M059J (cell line): ENCODE measurements around the gene TUBA4A. TPM values are rescaled to one million over a fixed set of nuclear protein-coding genes. Genes with fewer than 3 reads are reported as not detected.
A peak's percentile ranks its signal among the peaks of the same experiment; 100 is the strongest.
"Not testable (repeated sequence)": the region's sequence is repeated elsewhere in the genome, so short reads cannot be mapped to it uniquely, and the experiment has no call there.

Experiments
- DNase-seq: peaks from one replicate; pipeline ENCODE4 v3.0.0-alpha.2; 2012; ENCODE audit warnings: low read depth
- total RNA-seq: library from RNA; depleted of rRNA; stranded (reverse); fragments of >200 nt; shearing (Covaris generic); gene quantifications from 2 replicates; pipeline ENCODE4 v1.2.3, GENCODE V29; 2014; rRNA removed

The TUBA4A gene
- total RNA-seq = 105 and 129 TPM in 2 replicates

DNA sequence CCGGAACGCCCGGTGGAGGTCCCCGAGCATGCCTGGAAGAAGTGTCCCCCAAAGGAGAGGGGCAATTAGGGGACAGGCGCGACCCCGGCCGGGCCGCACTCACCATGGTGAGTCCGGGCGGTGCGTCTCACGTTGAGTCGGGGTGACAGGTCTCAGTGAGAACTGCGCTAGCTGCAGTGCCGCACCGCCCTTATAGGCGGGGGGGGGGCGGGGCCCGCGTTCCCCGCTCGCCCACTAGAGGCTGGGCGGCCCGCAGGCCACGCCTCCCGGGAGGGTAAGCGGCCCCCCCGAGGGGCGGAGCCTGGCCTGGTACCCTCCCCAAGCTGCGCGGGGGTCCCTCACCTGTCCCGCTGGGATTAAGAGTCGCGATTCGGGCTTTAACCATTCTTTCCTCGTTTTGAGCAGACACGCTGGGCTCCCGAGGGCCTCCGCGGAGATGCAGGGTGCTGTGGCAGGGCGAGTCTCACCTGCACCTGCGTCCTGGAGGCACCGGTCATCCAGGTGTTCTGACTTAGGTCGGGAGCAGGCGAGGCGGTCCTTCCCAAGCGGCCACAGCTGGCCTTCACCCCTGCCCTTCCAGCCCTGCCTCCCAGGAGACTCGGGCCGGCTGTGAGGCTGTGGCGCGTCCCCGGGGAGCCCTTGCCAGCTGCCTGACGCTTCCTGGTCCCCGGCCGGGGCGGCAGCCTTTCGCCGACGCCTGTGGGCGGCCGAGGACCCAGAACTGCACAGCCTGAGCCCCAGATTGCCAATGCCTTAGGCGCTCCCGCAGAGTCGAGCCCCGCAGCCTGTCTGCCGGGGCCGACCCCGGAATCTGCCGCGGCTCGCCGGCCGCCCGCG lies at the start of gene TUBA4A:
Gene TUBA4A (minus strand): TSS at position 166 of the 837 bp plus-strand sequence. CDS start 60 bp downstream, at position 106.
- peak; percentile 76 for DNase-seq

DNA sequence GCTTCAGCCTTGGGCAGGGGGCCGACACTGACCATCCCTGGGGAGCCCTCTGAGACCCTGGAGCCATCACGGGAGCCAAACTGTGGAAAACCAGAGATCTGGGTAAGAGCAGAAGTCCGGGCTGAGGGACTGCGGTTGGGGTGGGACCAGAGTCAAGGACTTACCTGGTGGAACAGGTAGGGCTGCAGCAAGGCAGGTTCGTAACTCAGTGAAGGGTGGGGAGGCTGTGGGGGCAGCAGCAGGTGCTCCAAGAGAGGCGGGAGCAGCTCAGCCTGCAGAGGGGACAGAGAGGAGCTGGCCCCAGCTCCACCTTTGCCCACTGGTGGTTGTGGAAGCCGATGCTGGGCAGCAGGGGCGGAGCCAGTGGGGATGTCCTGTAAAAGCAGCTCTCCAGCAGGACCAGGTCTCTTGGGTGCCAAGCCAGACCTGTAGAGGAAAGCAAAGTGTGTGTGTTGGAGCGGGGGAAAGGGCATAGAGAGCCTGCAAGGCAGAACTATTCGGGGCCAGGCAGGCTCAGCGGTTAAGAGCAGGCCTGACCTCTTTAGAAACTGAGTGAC lies 48.8 kb upstream of the TUBA4A start:
- no peak for DNase-seq

DNA sequence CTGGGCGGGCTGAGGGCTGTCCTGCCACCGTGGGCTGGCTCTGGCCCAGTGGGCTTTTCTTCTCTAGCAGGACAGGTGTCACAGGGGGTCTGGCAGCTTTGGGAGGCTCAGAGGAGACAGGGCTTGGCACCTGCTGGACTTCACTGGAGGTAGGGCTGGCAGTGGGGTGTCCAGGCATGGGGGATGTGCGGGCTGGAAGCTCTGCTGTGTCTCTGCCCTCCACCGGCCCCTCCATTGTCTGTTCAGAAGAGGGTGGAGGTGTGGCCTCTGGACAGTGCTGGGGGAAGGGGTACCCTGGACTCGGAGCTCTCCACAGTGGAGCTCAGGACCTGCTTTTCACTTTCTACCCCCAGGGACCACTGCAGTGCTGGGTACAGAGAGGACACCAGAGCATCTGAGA lies 46.3 kb upstream of the TUBA4A start:
- no peak for DNase-seq

DNA sequence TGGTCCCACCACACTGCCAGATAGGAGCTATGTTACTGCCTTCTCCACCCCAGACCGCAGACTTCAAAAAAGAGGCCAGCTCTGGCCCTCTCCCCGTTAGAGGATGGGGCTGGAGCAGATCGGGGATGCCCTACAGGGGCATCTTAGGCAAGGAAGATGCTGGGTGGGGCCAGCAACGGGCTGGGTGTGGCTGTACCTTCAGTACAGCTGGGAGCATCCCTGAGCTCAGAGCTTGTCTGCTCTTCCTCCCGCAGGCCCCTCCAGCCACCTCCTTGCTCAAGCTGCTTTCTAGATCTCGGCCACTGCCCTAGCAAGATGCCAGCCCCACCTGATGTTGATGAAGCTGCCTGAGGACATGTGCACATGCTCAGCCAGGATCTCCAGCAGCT lies 45.6 kb upstream of the TUBA4A start:
- DNase-seq = no peak

DNA sequence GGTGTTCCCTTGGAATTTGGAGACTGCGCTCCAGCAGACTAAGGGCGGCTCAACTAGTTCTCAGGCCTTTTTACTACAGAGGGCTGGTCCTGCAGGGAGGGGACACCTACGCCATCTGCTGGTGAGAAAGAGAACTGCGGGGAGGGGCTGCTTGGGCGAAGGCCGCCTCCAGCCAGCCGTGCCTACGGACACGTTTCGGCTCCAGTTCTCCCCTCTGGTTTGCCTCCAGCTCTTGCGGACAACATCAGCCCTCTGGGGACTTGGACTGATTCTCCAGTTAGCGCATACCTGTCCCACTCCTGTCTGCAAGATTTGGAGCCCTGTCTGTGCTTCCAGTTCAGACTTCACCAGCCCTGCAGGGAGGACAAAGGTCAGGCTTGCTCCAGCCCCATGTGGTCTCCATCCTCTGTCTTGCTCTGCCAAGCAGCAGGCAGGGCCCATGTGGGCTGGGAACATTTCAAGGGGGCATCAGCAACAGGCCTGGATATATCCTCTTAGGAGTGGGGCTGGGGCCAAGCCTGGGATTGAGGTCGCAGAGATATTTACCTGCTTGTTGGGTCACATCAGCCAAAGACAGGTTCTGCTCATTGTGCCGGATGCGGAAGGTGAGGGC lies 45.1 kb upstream of the TUBA4A start:
- peak; percentile 65 for DNase-seq

DNA sequence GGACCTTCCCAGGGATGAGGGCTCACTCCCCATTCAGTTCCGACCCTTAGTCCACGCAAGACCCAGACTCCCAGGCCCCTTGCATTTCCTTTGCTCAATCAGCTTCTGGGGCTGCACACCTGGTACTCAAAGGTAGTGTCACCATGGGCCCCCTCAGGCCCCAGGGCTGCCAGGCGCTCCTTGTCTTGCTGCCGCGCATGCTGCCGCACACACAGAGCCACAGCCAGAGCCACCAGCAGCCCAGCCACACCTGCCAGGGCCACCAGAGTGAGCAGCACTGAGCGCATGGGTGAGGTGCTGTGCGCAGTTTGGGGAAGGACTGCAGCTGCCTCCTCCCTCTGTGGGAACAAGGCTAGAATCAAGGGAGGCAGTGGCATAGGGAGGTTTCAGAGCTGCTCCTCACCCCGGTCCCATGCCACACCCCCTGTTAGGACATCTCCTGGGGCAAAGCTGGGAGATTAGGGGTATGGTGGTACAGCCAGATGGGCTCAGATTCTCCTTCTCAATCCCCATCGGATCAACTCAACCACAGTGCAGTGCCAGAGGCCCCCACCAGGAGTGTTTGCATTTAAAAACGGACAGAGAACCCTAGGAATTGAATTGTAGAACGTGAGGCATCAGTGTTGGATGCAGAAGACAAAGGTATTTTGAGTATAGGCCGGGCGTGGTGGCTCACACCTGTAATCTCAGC lies 44.2 kb upstream of the TUBA4A start:
- no peak for DNase-seq

DNA sequence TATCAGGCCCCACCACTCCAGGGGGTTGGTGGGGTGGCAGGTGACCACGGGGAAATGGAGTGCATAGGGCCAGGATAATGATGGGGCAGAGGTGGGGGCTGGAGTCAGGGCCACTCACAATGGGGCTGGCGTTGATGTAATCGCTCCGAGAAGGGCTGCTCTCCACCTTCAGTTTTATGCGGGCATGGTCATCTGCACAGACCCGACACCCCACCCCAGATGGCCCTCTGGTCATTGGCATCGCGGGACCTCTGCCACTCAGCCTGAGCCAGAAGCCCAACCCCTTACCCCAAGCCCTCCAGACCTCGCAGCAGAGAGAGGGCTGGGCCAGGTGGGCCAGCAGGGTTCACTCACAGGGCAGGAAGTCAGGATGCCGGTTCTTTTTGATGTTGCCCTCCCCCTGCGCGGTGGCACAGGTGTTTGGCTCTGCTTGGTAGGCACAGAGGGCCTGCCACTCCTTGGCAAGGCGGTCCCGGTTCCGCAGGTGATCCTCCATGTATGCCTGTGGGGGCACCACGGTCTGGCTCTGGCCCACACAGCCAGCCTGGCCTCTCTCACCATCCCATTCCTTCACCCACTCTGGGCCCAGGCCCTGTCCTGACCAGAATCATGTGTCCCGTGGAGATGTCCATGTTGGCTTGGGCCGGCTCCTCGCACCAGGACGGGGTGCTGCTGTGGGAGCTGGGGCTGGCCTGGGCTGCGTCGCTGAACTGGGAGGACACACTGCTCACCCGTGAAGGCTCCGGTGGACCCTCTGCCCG lies 43.1 kb upstream of the TUBA4A start:
- no peak for DNase-seq

DNA sequence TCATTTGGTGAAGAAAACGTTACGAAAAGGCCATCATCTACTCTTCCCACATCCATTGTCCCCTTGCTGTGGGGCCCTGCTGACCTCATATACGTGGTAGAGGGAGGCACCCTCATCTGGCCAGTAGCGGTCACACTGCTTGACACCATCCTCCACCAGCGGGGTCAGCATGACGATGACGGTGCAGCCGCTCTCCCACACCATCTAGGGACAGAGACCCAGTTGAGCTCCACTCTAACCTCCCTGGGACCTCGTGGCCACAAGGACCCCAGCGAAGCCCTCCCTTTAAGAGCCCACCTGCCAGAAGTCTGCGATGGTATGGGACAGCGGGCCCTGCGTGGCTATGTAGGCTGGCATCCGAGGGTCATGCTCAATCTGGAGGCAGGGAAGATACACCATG lies 42.4 kb upstream of the TUBA4A start:
- no peak for DNase-seq

DNA sequence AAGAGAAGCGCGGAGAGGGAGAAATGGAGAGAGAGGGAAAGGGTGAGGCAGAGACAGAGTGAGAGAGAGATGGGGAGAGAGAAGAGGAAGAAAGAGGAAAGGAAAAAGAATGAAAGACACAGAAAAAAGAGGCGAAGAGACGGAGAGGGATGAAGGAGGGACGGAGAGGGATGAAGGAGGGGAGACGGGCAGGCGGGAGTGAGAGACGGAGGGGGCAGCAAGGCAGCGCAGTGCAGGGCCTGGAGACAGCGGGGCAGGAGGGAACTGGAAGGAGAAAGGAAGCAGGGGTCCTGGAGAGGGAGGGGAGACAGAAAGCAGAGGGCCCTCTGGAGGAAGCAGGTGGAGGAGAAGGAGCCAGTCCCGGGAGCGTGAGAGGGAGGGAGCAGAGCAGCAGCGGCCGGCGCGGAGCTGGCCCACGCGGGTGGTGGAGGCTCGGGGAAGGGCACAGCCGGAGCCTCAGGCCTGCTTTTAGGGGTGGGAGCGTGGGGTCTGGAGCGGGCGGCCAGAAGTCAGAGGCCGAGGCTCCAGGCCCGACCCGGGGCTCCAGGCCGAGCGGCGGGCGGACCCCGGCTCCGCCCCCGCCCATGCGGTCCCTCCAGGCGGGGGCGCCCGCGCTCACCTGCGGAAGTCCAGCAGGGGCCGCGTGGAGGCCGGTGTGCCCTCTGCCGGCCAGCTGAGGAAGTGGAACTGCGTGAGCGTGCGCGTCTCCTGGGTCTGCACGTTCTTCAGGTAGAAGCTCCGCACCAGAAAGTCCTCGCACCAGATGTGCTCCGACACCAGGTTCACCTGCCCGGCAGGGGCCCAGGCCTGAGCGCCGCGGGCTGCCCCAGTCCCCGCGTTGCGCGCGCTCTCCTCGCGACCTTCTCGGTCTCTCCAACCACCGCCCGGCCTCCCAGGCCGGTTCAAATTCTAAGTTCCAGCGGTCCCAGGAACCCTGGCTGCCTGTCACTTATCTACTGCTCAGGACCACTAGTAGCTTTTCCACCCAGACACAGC lies 40.9 kb upstream of the TUBA4A start:
- peak; percentile 70 for DNase-seq

DNA sequence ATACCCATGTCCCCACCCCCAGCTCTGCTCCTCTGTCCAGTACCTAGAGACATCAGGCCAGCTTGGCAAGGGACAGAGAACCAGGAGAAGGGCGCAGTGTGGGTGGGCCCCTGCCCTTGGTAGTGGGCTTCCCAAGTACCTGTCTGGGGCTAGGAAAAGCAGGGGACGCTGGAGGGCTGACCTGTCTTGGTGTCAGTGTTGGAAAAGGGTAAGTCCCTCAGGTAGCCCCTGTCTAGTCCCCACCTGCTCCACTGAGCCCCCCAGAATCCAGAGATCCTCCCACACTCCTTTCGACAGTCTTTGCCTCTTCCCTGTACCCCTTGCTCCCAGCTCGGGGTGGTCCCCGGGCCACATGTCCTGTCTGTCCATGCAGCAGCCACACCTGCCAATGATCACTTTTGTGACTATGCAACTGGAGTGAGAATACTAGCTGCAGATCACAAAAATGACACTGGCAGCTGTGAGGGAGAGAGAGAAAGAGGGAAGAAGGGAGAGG lies 40.1 kb upstream of the TUBA4A start:
- DNase-seq = no peak

DNA sequence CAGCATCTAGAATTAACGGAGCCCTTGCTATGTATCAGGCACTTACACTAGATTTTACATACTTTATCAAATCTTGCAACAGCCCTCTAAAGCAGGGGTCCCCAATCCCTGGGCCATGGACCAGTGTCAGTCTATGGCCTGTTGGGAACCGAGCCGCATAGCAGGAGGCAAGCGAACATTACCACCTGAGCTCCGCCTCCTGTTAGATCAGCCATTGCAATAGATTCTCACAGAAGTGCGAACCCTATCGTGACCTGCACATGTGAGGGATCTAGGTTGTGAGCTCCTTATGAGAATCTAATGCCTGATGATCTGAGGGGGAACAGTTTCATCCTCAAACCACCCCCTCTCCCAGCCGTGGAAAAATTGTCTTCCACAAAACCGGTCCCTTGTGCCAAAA lies 38.9 kb upstream of the TUBA4A start:
- no peak for DNase-seq

DNA sequence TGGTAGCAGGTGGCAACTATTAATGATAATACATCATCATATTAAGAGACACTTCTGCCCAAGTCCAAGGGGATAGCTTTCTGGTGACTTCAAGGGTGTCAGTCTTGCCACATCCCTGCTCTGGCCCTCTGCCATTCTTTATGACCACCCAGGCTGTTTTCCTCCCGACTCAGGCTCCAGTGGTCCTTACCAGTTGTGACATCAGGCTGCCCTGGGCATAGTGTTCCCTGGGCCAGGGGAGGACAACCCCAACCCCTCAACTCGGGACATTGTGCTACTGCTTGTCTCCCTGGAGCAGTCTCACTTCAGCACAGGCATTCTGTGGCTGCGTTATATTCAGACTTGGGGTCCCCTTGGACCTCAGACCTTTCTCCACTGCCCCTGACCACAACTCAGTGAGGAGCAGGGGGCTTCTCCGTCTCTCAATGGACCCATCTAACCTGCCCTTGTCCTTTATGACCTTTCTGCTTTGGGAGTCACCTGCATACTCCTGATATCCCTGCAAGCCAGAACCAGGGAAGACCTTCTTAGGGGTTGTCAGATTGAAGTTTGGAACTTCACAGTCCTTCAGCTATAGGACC lies 38.3 kb upstream of the TUBA4A start:
- DNase-seq = no peak

DNA sequence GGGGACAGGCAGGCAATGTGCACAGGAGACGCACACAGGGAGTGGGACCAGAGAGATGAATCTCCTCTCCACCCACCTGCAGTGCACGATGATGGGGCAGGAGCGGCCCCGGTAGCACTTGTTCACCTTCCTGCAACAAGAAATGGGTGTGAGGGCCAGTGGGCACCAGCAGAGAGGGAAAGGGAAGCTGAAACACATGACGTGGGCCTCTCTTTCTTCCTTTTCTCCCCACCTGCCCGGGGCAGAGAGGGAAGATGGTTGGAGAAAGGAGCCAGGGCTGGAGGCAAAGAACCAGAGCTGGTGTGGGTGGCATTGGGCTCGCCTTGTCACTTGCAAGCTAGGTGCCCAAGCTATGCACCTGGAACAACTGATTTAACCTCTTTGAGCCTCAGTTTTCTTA lies 37.7 kb upstream of the TUBA4A start:
- DNase-seq = no peak

DNA sequence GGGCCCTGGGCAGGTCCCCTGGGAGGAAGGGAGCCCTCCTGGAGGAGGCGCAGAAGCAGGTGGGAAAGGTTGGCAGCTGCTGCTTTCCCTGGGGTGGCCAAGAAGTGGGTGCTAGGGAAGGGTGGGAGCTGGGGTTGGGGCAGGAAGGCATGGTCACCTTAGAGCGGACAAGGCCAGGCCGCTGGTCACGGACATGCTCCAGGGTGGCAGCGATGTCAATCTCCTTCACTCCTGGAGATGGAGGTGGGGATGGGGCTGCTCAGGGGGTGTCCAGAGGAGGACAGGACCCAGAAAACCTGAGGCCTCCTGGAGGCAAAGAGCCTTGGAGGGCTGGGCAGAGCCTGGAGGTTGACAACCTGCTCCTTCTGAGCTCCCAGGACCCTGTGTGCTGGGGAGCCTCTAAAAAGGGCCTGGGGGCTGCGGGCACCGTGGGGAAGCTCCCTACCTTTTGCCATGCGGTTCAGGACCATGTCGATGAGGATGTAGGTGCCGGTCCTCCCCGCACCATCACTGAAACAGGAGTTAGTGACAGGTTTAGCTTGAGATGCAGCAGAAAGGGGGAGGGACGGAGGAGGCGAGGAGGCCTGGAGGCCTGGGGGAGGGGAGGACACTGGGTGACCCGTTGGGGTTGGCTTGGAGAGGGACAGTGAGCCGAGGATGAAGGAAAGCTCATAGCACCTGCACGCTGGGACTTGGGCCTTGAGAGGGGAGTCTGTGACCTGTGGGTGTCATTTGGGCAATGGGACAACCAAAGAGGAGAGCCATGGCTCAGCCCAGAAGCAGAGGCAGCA lies 36.9 kb upstream of the TUBA4A start:
- DNase-seq = no peak

DNA sequence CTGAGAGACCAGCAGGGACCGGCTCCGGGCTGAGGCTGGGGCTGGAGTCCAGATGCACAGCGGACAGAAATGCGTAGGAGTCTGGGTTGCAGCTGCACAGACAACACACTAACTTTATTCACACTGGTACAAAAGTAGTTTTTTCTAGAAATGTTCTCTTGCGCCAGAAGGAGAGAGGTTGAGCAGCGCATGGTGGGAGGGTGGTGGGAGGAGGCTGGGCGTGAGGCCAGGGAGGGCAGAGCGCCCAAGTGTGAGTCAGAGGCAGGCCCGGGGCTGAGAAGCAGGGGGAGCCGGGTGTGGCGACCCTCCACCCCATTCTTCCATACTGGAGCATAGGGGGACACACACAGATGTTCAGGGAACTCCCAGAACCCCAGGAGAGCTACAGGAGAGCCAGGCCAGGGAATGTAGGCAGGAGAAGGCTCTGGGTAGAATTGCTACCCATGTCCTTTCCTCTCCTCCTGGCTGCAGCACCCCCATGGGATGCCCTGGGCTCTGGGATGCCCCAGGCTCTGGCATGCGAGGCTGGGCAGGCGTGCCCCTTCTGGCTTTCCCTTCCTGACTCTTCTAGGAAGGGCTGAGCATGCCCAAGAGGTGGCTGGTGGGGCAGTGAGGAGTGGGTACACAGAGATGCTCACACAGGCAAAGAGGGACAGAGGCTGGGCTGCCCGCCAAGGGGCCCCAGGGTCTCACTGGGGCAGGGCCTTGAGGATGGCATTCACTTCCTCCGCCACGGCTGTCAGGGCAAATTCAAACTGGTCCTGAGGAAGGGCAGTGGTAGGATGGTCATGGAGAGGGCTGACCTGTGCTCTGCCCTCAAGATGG lies 36.0 kb upstream of the TUBA4A start:
- DNase-seq = peak; percentile 66

DNA sequence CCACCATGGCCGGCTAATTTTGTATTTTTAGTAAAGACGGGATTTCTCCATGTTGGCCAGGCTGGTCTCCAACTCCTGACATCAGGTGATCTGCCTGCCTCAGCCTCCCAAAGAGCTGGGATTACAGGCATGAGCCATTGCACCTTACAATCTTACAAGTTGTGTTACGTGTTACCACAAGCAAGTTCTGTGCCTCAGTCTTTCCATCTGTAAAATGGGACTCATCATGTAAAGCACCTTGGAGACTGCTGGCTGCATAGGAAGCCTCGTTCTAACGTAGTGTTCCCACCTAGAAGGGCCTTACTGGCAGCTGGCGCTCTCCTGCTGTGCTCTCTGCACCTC lies 35.4 kb upstream of the TUBA4A start:
- DNase-seq = no peak

DNA sequence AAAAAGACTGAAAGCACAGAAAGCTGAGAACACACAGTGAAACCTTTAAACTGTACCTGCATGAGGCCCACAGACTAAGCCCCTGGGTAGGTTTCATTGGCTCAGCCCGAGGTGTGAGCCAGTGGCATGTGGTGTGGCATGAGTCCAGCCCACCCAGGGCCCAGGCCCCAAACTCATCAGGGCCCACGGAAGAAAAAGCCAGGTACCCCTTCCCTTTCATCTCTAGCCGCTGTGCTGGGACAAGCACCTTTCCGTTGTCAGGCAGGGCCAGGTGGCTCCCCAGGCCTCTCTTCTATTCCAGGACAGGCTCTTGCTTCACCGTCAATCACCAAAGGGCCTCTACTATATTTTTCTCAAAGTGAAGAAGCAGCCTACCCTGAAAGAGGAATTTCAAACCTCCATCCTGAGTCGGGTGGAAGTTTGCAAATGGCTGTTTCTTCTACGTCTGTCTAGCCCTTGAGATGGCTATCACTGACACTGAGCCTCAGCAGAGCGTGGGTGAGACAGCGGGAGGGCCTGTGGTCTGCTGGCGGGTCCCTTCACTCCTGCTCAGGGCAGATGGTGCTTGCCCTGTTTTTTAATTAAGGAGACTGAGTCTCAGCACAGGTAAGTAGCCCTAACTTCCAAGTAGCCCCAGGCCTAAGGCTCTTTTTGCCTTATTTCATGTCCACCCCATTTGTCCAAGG lies 34.0 kb upstream of the TUBA4A start:
- DNase-seq = no peak

DNA sequence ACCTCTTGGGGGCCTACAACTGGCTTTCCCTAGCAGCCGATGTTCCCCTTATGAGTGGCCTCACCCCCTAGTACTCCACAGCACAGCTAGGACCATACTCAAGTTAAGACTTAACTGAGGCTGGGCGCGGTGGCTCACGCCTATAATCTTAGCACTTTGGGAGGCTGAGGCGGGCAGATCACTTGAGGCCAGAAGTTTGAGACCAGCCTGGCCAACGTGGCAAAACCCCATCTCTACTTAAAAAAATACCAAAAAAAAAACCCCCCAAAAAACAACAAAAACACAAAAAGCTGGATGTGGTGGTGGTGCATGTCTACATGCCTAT lies 33.4 kb upstream of the TUBA4A start:
- DNase-seq = not testable (repeated sequence)
